KMS-11 (cell line): Measurements from ENCODE around the gene GABRA5.

ENCODE experiments used
- H2AFZ ChIP-seq: fragments of 200-600 bp; sonication (generic); 2 replicates; pipeline ENCODE4 v1.6.1; 2016; ENCODE audit warnings: antibody characterized with exemption, mixed run types, low read depth
- H3K27ac ChIP-seq: fragments of 200-600 bp; sonication (generic); 2 replicates; pipeline ENCODE4 v1.6.1; 2016; ENCODE audit warnings: mild to moderate bottlenecking, mixed run types
- H3K27me3 ChIP-seq: fragments of 200-600 bp; sonication (generic); 2 replicates; pipeline ENCODE4 v1.6.1; 2017; ENCODE audit warnings: mild to moderate bottlenecking, low read depth, mixed run types, moderate library complexity; ENCODE audit not compliant: insufficient read depth
- H3K36me3 ChIP-seq: fragments of 200-600 bp; sonication (generic); 2 replicates; pipeline ENCODE4 v1.6.1; 2017; ENCODE audit warnings: mild to moderate bottlenecking, mixed run types; ENCODE audit not compliant: insufficient read depth
- H3K4me1 ChIP-seq: fragments of 200-600 bp; sonication (generic); 2 replicates; pipeline ENCODE4 v1.6.1; 2016; ENCODE audit warnings: mild to moderate bottlenecking, low read depth, mixed run types; ENCODE audit not compliant: poor library complexity, severe bottlenecking
- H3K4me2 ChIP-seq: fragments of 200-600 bp; sonication (generic); 2 replicates; pipeline ENCODE4 v1.7.0; 2016; ENCODE audit warnings: mild to moderate bottlenecking, mixed run types
- H3K4me3 ChIP-seq: fragments of 200-600 bp; sonication (generic); IDR thresholded peaks from 2 replicates; pipeline ENCODE4 v1.6.1; 2017; ENCODE audit warnings: low read depth, low read length, mixed read lengths; ENCODE audit not compliant: insufficient read depth
- H3K79me2 ChIP-seq: fragments of 200-600 bp; sonication (generic); 2 replicates; pipeline ENCODE4 v1.6.1; 2016; ENCODE audit warnings: low read depth, mixed run types; ENCODE audit not compliant: insufficient read depth
- H3K9ac ChIP-seq: fragments of 200-600 bp; sonication (generic); 2 replicates; pipeline ENCODE4 v1.6.1; 2016; ENCODE audit warnings: mild to moderate bottlenecking, mixed run types
- H4K20me1 ChIP-seq: fragments of 200-600 bp; sonication (generic); 2 replicates; pipeline ENCODE4 v1.6.1; 2016; ENCODE audit warnings: mild to moderate bottlenecking, mixed run types; ENCODE audit not compliant: insufficient read depth
- CTCF ChIP-seq: fragments of 200-600 bp; sonication (generic); conservative IDR thresholded peaks from 2 replicates; pipeline ENCODE4 v1.6.1; 2017; ENCODE audit warnings: low read depth, mild to moderate bottlenecking, antibody characterized with exemption, low read length, moderate library complexity, mixed read lengths

GABRA5 gene

GRCh38 chr15:26935322-26935721, 68.5 kb downstream of the GABRA5 start:
- no peaks in the 10 kb centered on the region for H4K20me1 ChIP-seq
- H3K36me3 ChIP-seq = no peaks in the 10 kb centered on the region
- no peak overlapping the region for H3K4me2 ChIP-seq
- H3K4me1 ChIP-seq = no peaks in the 10 kb centered on the region
- H3K27ac ChIP-seq = no peak overlapping the region
- no peak for TF ChIP-seq CTCF
- H3K27me3 ChIP-seq = no peaks in the 10 kb centered on the region
- no peak overlapping the region for H2AFZ ChIP-seq
- H3K79me2 ChIP-seq = no peaks in the 10 kb centered on the region
- no peak overlapping the region for H3K4me3 ChIP-seq
- no peak overlapping the region for H3K9ac ChIP-seq

- H3K27me3 ChIP-seq = no peaks in the 10 kb centered on the region
- no peaks in the 10 kb centered on the region for H3K4me1 ChIP-seq
- no peak overlapping the region for H3K4me2 ChIP-seq
- H3K36me3 ChIP-seq = no peaks in the 10 kb centered on the region
- H3K4me3 ChIP-seq = no peak overlapping the region
- no peaks in the 10 kb centered on the region for H4K20me1 ChIP-seq
- H2AFZ ChIP-seq = no peak overlapping the region
- no peaks in the 10 kb centered on the region for H3K79me2 ChIP-seq
- H3K27ac ChIP-seq = no peak overlapping the region
- no peak for TF ChIP-seq CTCF
- H3K9ac ChIP-seq = no peak overlapping the region
Measured at GRCh38 chr15:26936502-26936901, 69.6 kb downstream of the GABRA5 start.

GRCh38 chr15:26937134-26937533, 70.3 kb downstream of the GABRA5 start:
- no peaks in the 10 kb centered on the region for H3K27me3 ChIP-seq
- H3K4me3 ChIP-seq = no peak overlapping the region
- H3K9ac ChIP-seq = no peak overlapping the region
- TF ChIP-seq CTCF = no peak
- no peak overlapping the region for H2AFZ ChIP-seq
- H3K36me3 ChIP-seq = no peaks in the 10 kb centered on the region
- no peaks in the 10 kb centered on the region for H3K79me2 ChIP-seq
- H3K4me1 ChIP-seq = no peaks in the 10 kb centered on the region
- no peaks in the 10 kb centered on the region for H4K20me1 ChIP-seq
- no peak overlapping the region for H3K27ac ChIP-seq
- H3K4me2 ChIP-seq = no peak overlapping the region

- H3K4me1 ChIP-seq = no peaks in the 10 kb centered on the region
- no peak overlapping the region for H3K4me3 ChIP-seq
Measured at GRCh38 chr15:26939398-26939797, 72.5 kb downstream of the GABRA5 start.

More at GRCh38 chr15:26939398-26939797, 72.5 kb downstream of the GABRA5 start:
- H3K79me2 ChIP-seq = no peaks in the 10 kb centered on the region
- no peak overlapping the region for H3K27ac ChIP-seq
- no peaks in the 10 kb centered on the region for H3K36me3 ChIP-seq
- no peaks in the 10 kb centered on the region for H3K27me3 ChIP-seq
- no peak overlapping the region for H2AFZ ChIP-seq
- H4K20me1 ChIP-seq = no peaks in the 10 kb centered on the region
- no peak overlapping the region for H3K9ac ChIP-seq
- no peak overlapping the region for H3K4me2 ChIP-seq
- no peak for TF ChIP-seq CTCF
